ENCODE measurements around the gene SLC44A2.

GRCh38 chr19:10653732-10654609 is 28.6 kb downstream of the SLC44A2 start, which contains the start of gene ILF3:
- peak in 3 of 4 donors; percentile 95 to 98 (median 95) for TF ChIP-seq POLR2A (IDR thresholded peaks at IDR 0.05)
- TF ChIP-seq, protein P1, sequence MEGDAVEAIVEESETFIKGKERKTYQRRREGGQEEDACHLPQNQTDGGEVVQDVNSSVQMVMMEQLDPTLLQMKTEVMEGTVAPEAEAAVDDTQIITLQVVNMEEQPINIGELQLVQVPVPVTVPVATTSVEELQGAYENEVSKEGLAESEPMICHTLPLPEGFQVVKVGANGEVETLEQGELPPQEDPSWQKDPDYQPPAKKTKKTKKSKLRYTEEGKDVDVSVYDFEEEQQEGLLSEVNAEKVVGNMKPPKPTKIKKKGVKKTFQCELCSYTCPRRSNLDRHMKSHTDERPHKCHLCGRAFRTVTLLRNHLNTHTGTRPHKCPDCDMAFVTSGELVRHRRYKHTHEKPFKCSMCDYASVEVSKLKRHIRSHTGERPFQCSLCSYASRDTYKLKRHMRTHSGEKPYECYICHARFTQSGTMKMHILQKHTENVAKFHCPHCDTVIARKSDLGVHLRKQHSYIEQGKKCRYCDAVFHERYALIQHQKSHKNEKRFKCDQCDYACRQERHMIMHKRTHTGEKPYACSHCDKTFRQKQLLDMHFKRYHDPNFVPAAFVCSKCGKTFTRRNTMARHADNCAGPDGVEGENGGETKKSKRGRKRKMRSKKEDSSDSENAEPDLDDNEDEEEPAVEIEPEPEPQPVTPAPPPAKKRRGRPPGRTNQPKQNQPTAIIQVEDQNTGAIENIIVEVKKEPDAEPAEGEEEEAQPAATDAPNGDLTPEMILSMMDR (IDR thresholded peaks at IDR 0.05): peak in 1 of 6 experiments; percentile 33
